Upper lobe of left lung (tissue), 4 donors: Measurements from ENCODE around the gene ENTPD6.

ENCODE experiments used
- CTCF ChIP-seq, 6 experiments: fragments of 450-650 bp in 4 of 6; fragments of 200-600 bp in 2 of 6; sonication (generic) in 2 of 6; IDR thresholded peaks; one replicate each; pipeline ENCODE4 v1.5.1; 2016 to 2019; ENCODE audit warnings: antibody characterized with exemption in 6 of 6
- EP300 ChIP-seq, 4 donors: sonication (generic); formaldehyde crosslinking; IDR thresholded peaks; one replicate each; pipeline ENCODE4 v1.5.1; 2017; ENCODE audit warnings: antibody characterized with exemption in 4 of 4, control low read depth in 2 of 4
- POLR2A ChIP-seq, 4 donors: fragments of 450-650 bp; IDR thresholded peaks; one replicate each; pipeline ENCODE4 v1.5.1; 2016 to 2017; ENCODE audit warnings: antibody characterized with exemption in 4 of 4, mild to moderate bottlenecking in 2 of 4
- POLR2AphosphoS5 ChIP-seq, 2 donors: sonication (generic); formaldehyde crosslinking; IDR thresholded peaks; one replicate each; pipeline ENCODE4 v1.5.1; 2017; ENCODE audit warnings: antibody characterized with exemption in 2 of 2

- no peak for TF ChIP-seq POLR2A (IDR thresholded peaks at IDR 0.05)
- no peak for TF ChIP-seq CTCF (IDR thresholded peaks at IDR 0.05)
- no peak for TF ChIP-seq EP300 (IDR thresholded peaks at IDR 0.05)
- no peak for TF ChIP-seq POLR2AphosphoS5 (IDR thresholded peaks at IDR 0.05)
Observed at GRCh38 chr20:25187635-25188034, 7.9 kb upstream of the ENTPD6 start.
